ENCODE results near the gene DCDC2B.
A peak's percentile ranks its signal among the peaks of the same experiment; 100 is the strongest.

The DCDC2B gene

GRCh38 chr1:32179443-32180185, 29.3 kb upstream of the DCDC2B start, which contains the start of gene TXLNA:
Gene TXLNA (plus strand): TSS chr1:32179675. CDS start chr1:32180346, 671 bp downstream.
- TF ChIP-seq TCF12 (IDR thresholded peaks at IDR 0.05; ENCODE audit: low read depth) (peak; percentile 54; the same call in 1 of the 2 replicates), RAD21 (IDR thresholded peaks at IDR 0.05; ENCODE audit: low read depth) (no peak), EP300 (IDR thresholded peaks at IDR 0.05; ENCODE audit: borderline replicate concordance) (no peak), CEBPB (IDR thresholded peaks at IDR 0.05) (no peak), EGR1 (IDR thresholded peaks at IDR 0.05) (peak; percentile 94), REST (IDR thresholded peaks at IDR 0.05; ENCODE audit: low read depth) (no peak), MAX (IDR thresholded peaks at IDR 0.05) (peak; percentile 93), CREB1 (IDR thresholded peaks at IDR 0.05; ENCODE audit: low read depth) (no peak), TEAD4 (IDR thresholded peaks at IDR 0.05) (no peak), YY1 (IDR thresholded peaks at IDR 0.05; ENCODE audit: low read depth) (0 out of 2 replicates have a peak, but pooled peaks have one; percentile 20), USF1 (IDR thresholded peaks at IDR 0.05) (peak; percentile 67), TAF1 (IDR thresholded peaks at IDR 0.05; ENCODE audit: low read depth) (peak; percentile 62), ZBTB7A (IDR thresholded peaks at IDR 0.05; ENCODE audit: low read depth) (no peak), NFIC (IDR thresholded peaks at IDR 0.05) (peak; percentile 15; the same call in 1 of the 2 replicates), FOXM1 (IDR thresholded peaks at IDR 0.05; ENCODE audit: borderline replicate concordance, low read depth) (no peak; the same call in 1 of the 2 replicates)

GRCh38 chr1:32180186-32181060, 28.5 kb upstream of the DCDC2B start:
- TF ChIP-seq TCF12 (IDR thresholded peaks at IDR 0.05; ENCODE audit: low read depth) (no peak), TAF1 (IDR thresholded peaks at IDR 0.05; ENCODE audit: low read depth) (no peak), MAX (IDR thresholded peaks at IDR 0.05) (no peak), REST (IDR thresholded peaks at IDR 0.05; ENCODE audit: low read depth) (no peak), CREB1 (IDR thresholded peaks at IDR 0.05; ENCODE audit: low read depth) (no peak), YY1 (IDR thresholded peaks at IDR 0.05; ENCODE audit: low read depth) (no peak), RAD21 (IDR thresholded peaks at IDR 0.05; ENCODE audit: low read depth) (no peak), CEBPB (IDR thresholded peaks at IDR 0.05) (no peak), EP300 (IDR thresholded peaks at IDR 0.05; ENCODE audit: borderline replicate concordance) (no peak), FOXM1 (IDR thresholded peaks at IDR 0.05; ENCODE audit: borderline replicate concordance, low read depth) (no peak), USF1 (IDR thresholded peaks at IDR 0.05) (no peak)

GRCh38 chr1:32181065-32181464, 27.8 kb upstream of the DCDC2B start:
- TF ChIP-seq RAD21 (IDR thresholded peaks at IDR 0.05; ENCODE audit: low read depth) (no peak), MAX (IDR thresholded peaks at IDR 0.05) (no peak), CREB1 (IDR thresholded peaks at IDR 0.05; ENCODE audit: low read depth) (no peak), TEAD4 (IDR thresholded peaks at IDR 0.05) (no peak), CEBPB (IDR thresholded peaks at IDR 0.05) (no peak), ZBTB7A (IDR thresholded peaks at IDR 0.05; ENCODE audit: low read depth) (no peak), EP300 (IDR thresholded peaks at IDR 0.05; ENCODE audit: borderline replicate concordance) (no peak), TAF1 (IDR thresholded peaks at IDR 0.05; ENCODE audit: low read depth) (no peak), EGR1 (IDR thresholded peaks at IDR 0.05) (no peak), FOXM1 (IDR thresholded peaks at IDR 0.05; ENCODE audit: borderline replicate concordance, low read depth) (no peak)

GRCh38 chr1:32181563-32181962, 27.3 kb upstream of the DCDC2B start:
- TF ChIP-seq NFIC (IDR thresholded peaks at IDR 0.05) (no peak), ZBTB7A (IDR thresholded peaks at IDR 0.05; ENCODE audit: low read depth) (no peak), MAX (IDR thresholded peaks at IDR 0.05) (no peak), EP300 (IDR thresholded peaks at IDR 0.05; ENCODE audit: borderline replicate concordance) (no peak)
